ELR (cell line): ENCODE results near the gene COX8A.
A peak's percentile ranks its signal among the peaks of the same experiment; 100 is the strongest.
"Not testable (repeated sequence)": the region's sequence is repeated elsewhere in the genome, so short reads cannot be mapped to it uniquely, and the experiment has no call there.

ENCODE experiments used
- DNase-seq: peaks from one replicate; pipeline ENCODE4 v3.0.0-alpha.2; 2015; ENCODE audit warnings: low read depth

The COX8A gene

DNA sequence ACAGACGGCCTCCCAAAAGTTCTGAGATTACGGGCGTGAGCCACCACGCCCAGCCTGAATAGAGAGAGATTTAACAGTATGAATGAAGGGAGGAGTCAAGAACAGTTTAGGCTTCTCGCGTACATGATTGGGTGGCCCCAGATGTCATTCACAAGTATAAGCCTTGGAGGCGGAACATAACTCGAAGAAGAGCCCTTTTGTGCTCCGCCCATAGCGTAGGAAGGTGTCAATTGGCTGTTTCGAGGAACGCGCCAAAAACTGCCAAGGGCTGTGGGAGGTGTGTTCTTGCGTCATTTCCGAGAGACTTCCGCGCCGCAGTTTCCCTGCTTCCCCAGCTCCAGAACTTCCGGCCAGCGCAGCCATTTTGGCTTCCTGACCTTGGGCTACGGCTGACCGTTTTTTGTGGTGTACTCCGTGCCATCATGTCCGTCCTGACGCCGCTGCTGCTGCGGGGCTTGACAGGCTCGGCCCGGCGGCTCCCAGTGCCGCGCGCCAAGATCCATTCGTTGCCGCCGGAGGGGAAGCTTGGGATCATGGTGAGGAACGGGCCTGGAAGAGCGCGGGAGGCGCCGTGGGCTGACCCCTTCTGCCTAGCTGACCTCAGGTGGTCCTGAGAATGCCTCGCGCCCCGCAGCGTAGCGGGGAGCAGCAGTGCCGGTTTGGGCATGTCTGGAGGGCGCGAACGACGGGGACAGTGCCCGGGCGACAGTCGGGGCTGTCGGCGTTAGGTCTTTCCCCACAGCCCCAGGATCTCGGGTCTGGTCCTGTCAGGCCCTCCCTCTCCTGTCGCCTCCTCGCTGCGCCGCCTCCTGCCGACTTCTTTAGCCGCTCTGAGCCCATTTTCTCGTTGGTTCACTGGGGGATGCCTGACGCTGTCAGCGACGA lies at the start of gene COX8A:
COX8A (plus strand) TSS at position 362 of the 885 bp plus-strand sequence; CDS start at position 423, 61 bp downstream.
- peak; percentile 100 for DNase-seq

GRCh38 chr11:63929616-63930015 lies 44.8 kb upstream of the COX8A start:
- no peak for DNase-seq

DNA sequence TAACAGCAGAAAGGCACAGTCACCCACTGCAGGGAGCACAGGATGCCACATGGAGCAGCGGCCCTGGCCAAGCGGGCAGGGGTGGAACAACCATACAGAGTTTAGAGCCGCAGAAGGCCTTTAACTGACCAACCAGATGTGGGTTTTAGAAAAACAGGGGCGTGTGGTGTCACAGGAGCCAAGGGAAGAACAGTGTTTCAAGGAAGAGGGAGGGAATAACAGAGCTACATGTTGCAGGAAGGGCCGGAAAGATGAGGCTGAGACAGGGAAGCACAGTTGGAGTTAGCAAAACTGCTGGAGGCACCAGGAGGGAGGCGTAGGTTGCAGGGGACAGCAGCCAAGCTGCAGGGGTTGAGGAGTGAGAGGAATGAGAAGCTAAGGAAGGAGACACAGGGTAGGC lies 43.4 kb upstream of the COX8A start:
- no peak for DNase-seq

- no peak for DNase-seq
Observed at GRCh38 chr11:63931876-63932275, 42.5 kb upstream of the COX8A start.

- DNase-seq: no peak
Observed at GRCh38 chr11:63933459-63933858, 41.0 kb upstream of the COX8A start.

- no peak for DNase-seq
Observed at GRCh38 chr11:63937713-63938478, 36.5 kb upstream of the COX8A start.

GRCh38 chr11:63938479-63939396 lies 35.7 kb upstream of the COX8A start, which contains the start of gene NAA40:
Gene NAA40, plus strand, starts transcription at chr11:63939002. Its CDS starts 95 bp downstream, at chr11:63939097.
- peak; percentile 96 for DNase-seq

- peak; percentile 39 for DNase-seq
Observed at GRCh38 chr11:63939397-63939891, 35.0 kb upstream of the COX8A start.

GRCh38 chr11:63940786-63941185 lies 33.6 kb upstream of the COX8A start:
- DNase-seq: no peak

DNA sequence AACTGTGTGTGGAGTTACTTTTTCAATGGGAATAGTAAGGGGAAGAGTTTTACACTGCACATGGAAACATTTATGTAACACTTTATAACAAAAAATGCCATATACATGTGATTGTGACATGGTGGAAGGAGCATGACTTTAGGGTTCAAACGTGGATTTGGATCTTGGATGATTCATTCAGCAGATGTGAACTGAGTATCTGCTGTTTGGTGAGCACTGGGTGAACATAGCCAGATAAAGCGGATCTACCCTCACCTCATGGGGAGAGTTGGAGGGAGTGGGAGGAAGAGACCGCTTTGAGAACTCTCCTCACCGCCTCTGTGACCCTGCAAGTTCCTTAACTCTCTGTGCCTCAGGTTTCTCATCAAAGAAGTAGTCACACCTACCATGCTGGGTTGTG lies 32.5 kb upstream of the COX8A start:
- no peak for DNase-seq

DNA sequence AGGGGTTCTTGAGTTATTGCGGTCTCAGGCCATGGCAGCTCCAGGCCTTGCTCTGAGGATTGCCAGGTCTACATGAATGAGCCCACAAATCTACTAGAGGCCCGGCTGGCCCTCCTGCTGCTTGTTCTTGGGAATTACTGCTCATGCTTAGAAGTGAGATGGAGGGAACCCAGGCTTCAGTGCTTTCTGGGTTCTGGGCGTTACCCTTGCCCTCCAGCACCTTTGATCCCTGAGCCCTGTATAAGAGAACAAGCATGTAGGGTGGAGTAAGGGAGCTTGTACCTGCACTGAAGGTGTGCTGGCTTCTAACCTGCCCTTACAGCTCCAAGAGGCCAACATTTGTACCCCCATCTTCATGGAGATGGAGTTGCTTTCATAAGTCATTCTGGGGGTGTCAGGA lies 31.6 kb upstream of the COX8A start:
- no peak for DNase-seq

GRCh38 chr11:63944987-63945386 lies 29.4 kb upstream of the COX8A start:
- peak; percentile 29 for DNase-seq

GRCh38 chr11:63945477-63946163 lies 28.8 kb upstream of the COX8A start:
- peak; percentile 80 for DNase-seq

- DNase-seq: no peak
Observed at GRCh38 chr11:63951779-63952536, 22.5 kb upstream of the COX8A start.

DNA sequence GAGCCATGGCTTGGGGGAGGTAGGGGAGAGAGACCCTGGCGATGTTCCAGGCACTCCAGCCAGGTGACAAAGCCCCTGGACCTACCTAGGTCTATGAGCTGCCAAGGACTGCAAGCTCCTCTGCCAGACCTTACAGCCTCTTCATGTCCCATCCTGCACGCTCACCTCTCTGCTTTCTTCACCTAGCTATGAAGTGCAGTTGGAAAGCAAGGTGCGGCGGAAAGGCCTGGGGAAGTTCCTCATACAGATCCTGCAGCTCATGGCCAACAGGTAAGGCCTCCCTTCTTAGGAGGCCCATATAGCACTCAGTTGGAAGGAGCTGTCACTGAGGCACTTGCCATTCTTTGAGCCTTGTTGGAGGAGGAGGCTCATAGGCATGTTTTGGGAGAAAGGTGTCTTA lies 21.9 kb upstream of the COX8A start:
- DNase-seq: no peak

- DNase-seq: no peak
Observed at GRCh38 chr11:63958008-63958407, 16.4 kb upstream of the COX8A start.

- no peak for DNase-seq
Observed at GRCh38 chr11:63961608-63962412, 12.6 kb upstream of the COX8A start.

DNA sequence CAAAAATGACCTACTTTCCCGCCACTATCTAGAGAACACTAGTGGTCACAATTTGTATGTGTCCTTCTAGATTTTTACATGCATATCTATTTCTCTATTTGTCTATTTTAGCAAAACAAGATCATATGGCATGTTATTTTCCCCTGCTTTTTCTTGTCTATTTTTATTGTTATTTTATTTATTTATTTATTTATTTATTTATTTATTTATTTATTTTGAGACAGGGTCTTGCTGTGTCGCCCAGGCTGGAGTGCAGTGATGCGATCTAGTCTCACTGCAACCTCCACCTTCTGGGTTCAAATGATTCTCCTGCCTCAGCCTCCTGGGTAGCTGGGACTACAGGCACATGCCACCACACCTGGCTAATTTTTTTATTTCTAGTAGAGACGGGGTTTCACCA lies 10.5 kb upstream of the COX8A start:
- DNase-seq: not testable (repeated sequence)

GRCh38 chr11:63966444-63966843 lies 8.0 kb upstream of the COX8A start:
- DNase-seq: no peak

DNA sequence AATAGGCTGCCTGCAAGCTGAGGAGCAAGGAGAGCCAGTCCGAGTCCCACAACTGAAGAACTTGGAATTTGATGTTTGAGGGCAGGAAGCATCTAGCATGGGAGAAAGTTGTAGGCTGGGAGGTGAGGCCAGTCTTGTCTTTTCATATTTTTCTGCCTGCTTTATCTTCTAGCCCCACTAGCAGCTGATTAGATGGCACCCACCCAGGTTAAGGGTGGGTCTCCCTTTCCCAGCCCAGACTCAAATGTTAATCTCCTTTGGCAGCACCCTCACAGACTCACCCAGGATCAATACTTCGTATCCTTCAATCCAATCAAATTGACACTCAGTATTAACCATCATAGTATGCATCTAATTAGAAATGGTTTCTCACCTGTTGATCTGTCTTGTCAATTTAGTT lies 5.0 kb upstream of the COX8A start:
- DNase-seq: no peak
